MM.1S (cell line): Measurements from ENCODE around the gene HBE1.

Experiments
- DNase-seq: peaks from one replicate; pipeline ENCODE4 v3.0.0-alpha.2; 2015
- H2AFZ ChIP-seq: fragments of 300-600 bp; sonication (generic); 2 replicates; pipeline ENCODE4 v1.6.0; 2016; ENCODE audit warnings: antibody characterized with exemption, low read length
- H3F3A ChIP-seq: fragments of 300-600 bp; sonication (generic); 2 replicates; pipeline ENCODE4 v1.6.1; 2016; ENCODE audit warnings: mild to moderate bottlenecking, antibody characterized with exemption, low read length, moderate library complexity, mixed read lengths; ENCODE audit not compliant: insufficient read depth
- H3K27ac ChIP-seq: fragments of 300-600 bp; sonication (generic); 2 replicates; pipeline ENCODE4 v1.5.1; 2016; ENCODE audit warnings: mild to moderate bottlenecking, low read length
- H3K27me3 ChIP-seq: fragments of 300-600 bp; sonication (generic); replicated peaks from 2 replicates; pipeline ENCODE4 v1.6.0; 2016; ENCODE audit warnings: low read length; ENCODE audit not compliant: insufficient read depth
- H3K36me3 ChIP-seq: fragments of 300-600 bp; sonication (generic); replicated peaks from 2 replicates; pipeline ENCODE4 v1.6.1; 2016; ENCODE audit warnings: mild to moderate bottlenecking, low read length, mixed read lengths; ENCODE audit not compliant: insufficient read depth
- H3K4me1 ChIP-seq: fragments of 300-600 bp; sonication (generic); 2 replicates; pipeline ENCODE4 v1.6.1; 2016; ENCODE audit warnings: low read length, mixed read lengths
- H3K4me2 ChIP-seq: fragments of 300-600 bp; sonication (generic); 2 replicates; pipeline ENCODE4 v1.6.0; 2016; ENCODE audit warnings: low read depth, low read length
- H3K4me3 ChIP-seq: fragments of 300-600 bp; sonication (generic); 2 replicates; pipeline ENCODE4 v1.5.1; 2016; ENCODE audit warnings: low read length, mixed read lengths
- H3K79me2 ChIP-seq: fragments of 300-600 bp; sonication (generic); 2 replicates; pipeline ENCODE4 v1.6.1; 2016; ENCODE audit warnings: mixed run types, low read length, mixed read lengths
- H3K9ac ChIP-seq: fragments of 300-600 bp; sonication (generic); 2 replicates; pipeline ENCODE4 v1.6.1; 2016; ENCODE audit warnings: low read length, mixed read lengths
- H3K9me2 ChIP-seq: fragments of 300-600 bp; sonication (generic); replicated peaks from 2 replicates; pipeline ENCODE4 v1.6.1; 2016; ENCODE audit warnings: mild to moderate bottlenecking, low read length, mixed read lengths; ENCODE audit not compliant: insufficient read depth
- H3K9me3 ChIP-seq: fragments of 300-600 bp; sonication (generic); replicated peaks from 2 replicates; pipeline ENCODE4 v1.6.1; 2016; ENCODE audit warnings: mild to moderate bottlenecking, low read length, mixed read lengths; ENCODE audit not compliant: insufficient read depth
- H4K20me1 ChIP-seq: fragments of 300-600 bp; sonication (generic); 2 replicates; pipeline ENCODE4 v1.6.1; 2016; ENCODE audit warnings: mild to moderate bottlenecking, low read length, moderate library complexity, mixed read lengths; ENCODE audit not compliant: insufficient read depth
- EZH2 ChIP-seq: fragments of 300-600 bp; sonication (generic); optimal IDR thresholded peaks from 2 replicates; pipeline ENCODE3; 2017; ENCODE audit warnings: low read depth, mild to moderate bottlenecking, antibody characterized with exemption, low read length, mixed read lengths
- EZH2phosphoT487 ChIP-seq: fragments of 300-600 bp; sonication (generic); IDR thresholded peaks from 2 replicates; pipeline ENCODE4 v1.6.1; 2018; ENCODE audit warnings: antibody characterized with exemption, low read length
- TF ChIP-seq, protein P1 (sequence below): fragments of 300-600 bp; sonication (generic); IDR thresholded peaks from 2 replicates; pipeline ENCODE4 v1.5.1; 2016; ENCODE audit warnings: antibody characterized with exemption, low read length, mixed read lengths

HBE1 gene

DNA sequence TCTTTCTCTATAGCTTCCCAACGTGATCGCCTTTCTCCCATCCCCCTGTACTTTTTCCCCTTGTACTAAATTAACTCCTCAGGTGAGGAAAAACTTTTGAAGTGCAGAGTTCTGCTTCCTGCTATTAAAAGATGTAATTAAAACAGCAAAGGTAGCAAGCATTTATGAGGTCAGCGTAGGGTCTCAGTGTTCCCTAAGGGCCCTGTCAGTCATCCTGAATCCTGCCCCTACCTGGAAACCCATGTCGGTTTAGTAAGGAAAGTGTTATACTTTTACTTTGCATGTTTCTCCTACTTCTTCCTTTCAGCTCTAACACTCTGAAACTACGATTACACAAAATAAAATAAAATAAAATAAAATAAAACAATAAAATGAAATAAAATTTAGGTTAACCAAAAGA lies 41.6 kb downstream of the HBE1 start:
- H3K9me3 ChIP-seq, result no peaks in the 10 kb centered on the region
- peak overlapping the region; percentile 69; the same call in 1 of the 2 replicates for H3K4me2 ChIP-seq
- peaks cover 32% of the 10 kb centered on the region for H3F3A ChIP-seq
- peaks cover 47% of the 10 kb centered on the region for H3K4me1 ChIP-seq
- no peaks in the 10 kb centered on the region for H4K20me1 ChIP-seq
- no peaks in the 10 kb centered on the region for H3K36me3 ChIP-seq
- H3K9ac ChIP-seq, result peak overlapping the region; percentile 43; the same call in 1 of the 2 replicates
- H2AFZ ChIP-seq, result no peak overlapping the region
- no peak for TF ChIP-seq EZH2
- TF ChIP-seq, protein P1, sequence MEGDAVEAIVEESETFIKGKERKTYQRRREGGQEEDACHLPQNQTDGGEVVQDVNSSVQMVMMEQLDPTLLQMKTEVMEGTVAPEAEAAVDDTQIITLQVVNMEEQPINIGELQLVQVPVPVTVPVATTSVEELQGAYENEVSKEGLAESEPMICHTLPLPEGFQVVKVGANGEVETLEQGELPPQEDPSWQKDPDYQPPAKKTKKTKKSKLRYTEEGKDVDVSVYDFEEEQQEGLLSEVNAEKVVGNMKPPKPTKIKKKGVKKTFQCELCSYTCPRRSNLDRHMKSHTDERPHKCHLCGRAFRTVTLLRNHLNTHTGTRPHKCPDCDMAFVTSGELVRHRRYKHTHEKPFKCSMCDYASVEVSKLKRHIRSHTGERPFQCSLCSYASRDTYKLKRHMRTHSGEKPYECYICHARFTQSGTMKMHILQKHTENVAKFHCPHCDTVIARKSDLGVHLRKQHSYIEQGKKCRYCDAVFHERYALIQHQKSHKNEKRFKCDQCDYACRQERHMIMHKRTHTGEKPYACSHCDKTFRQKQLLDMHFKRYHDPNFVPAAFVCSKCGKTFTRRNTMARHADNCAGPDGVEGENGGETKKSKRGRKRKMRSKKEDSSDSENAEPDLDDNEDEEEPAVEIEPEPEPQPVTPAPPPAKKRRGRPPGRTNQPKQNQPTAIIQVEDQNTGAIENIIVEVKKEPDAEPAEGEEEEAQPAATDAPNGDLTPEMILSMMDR, result no peak
- no peak for TF ChIP-seq EZH2phosphoT487
- no peak for DNase-seq
- peaks cover 4% of the 10 kb centered on the region for H3K79me2 ChIP-seq
- H3K9me2 ChIP-seq, result no peaks in the 10 kb centered on the region
- H3K4me3 ChIP-seq, result peak overlapping the region; percentile 35; the same call in 1 of the 2 replicates
- H3K27ac ChIP-seq, result peak overlapping the region; percentile 89; the same call in 1 of the 2 replicates
- no peaks in the 10 kb centered on the region for H3K27me3 ChIP-seq

DNA sequence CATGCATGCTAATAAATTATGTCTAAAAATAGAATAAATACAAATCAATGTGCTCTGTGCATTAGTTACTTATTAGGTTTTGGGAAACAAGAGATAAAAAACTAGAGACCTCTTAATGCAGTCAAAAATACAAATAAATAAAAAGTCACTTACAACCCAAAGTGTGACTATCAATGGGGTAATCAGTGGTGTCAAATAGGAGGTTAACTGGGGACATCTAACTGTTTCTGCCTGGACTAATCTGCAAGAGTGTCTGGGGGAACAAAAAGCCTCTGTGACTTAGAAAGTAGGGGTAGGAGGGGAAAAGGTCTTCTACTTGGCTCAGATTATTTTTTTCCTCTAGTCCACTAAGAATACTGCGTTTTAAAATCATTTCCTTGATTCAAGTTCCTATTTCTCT lies 42.1 kb downstream of the HBE1 start:
- H3K27me3 ChIP-seq, result no peaks in the 10 kb centered on the region

DNA sequence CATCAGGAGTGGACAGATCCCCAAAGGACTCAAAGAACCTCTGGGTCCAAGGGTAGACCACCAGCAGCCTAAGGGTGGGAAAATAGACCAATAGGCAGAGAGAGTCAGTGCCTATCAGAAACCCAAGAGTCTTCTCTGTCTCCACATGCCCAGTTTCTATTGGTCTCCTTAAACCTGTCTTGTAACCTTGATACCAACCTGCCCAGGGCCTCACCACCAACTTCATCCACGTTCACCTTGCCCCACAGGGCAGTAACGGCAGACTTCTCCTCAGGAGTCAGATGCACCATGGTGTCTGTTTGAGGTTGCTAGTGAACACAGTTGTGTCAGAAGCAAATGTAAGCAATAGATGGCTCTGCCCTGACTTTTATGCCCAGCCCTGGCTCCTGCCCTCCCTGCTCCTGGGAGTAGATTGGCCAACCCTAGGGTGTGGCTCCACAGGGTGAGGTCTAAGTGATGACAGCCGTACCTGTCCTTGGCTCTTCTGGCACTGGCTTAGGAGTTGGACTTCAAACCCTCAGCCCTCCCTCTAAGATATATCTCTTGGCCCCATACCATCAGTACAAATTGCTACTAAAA lies 42.9 kb downstream of the HBE1 start, which contains the start of gene HBB:
TSS of gene HBB (minus strand) at position 340 of the 579 bp plus-strand sequence. CDS start at position 290, 50 bp downstream.
- H3K27ac ChIP-seq, result peak within 1 kb of the TSS; percentile 26; the same call in 1 of the 2 replicates
- H4K20me1 ChIP-seq, result no peaks in the 10 kb centered on the region
- H3K79me2 ChIP-seq, result no peaks in the 10 kb centered on the region
- peaks cover 32% of the 10 kb centered on the region for H3F3A ChIP-seq
- DNase-seq, result no peak
- TF ChIP-seq EZH2phosphoT487 (no peak), EZH2 (no peak)
- TF ChIP-seq, protein P1, result no peak
- peak within 1 kb of the TSS; percentile 35; the same call in 1 of the 2 replicates for H3K4me3 ChIP-seq
- no peaks in the 10 kb centered on the region for H3K27me3 ChIP-seq
- no peaks in the 10 kb centered on the region for H3K9me2 ChIP-seq
- no peak within 1 kb of the TSS for H2AFZ ChIP-seq
- H3K9ac ChIP-seq, result peak within 1 kb of the TSS; percentile 43; the same call in 1 of the 2 replicates
- H3K9me3 ChIP-seq, result no peaks in the 10 kb centered on the region
- no peaks in the 10 kb centered on the region for H3K36me3 ChIP-seq
- H3K4me1 ChIP-seq, result peaks cover 34% of the 10 kb centered on the region
- peak within 1 kb of the TSS; percentile 69; the same call in 1 of the 2 replicates for H3K4me2 ChIP-seq

More for the DNA sequence above, 42.1 kb downstream of the HBE1 start:
- Histone ChIP-seq H2AFZ (no peak overlapping the region), H3K9me3 (no peaks in the 10 kb centered on the region), H3K4me1 (peaks cover 43% of the 10 kb centered on the region), H3K4me3 (peak overlapping the region; percentile 35; the same call in 1 of the 2 replicates), H3K9ac (peak overlapping the region; percentile 43; the same call in 1 of the 2 replicates), H3K36me3 (no peaks in the 10 kb centered on the region), H3K79me2 (peaks cover under 1% of the 10 kb centered on the region; the same call in 1 of the 2 replicates), H3F3A (peaks cover 32% of the 10 kb centered on the region), H3K9me2 (no peaks in the 10 kb centered on the region), H3K4me2 (peak overlapping the region; percentile 69; the same call in 1 of the 2 replicates), H3K27ac (peak overlapping the region; percentile 26; the same call in 1 of the 2 replicates), H4K20me1 (no peaks in the 10 kb centered on the region)
- TF ChIP-seq, protein P1, result no peak
- TF ChIP-seq EZH2 (no peak), EZH2phosphoT487 (no peak)
- DNase-seq, result no peak
